Esophagus squamous epithelium (tissue), 4 donors: Measurements from ENCODE around the gene FAM78A.

Experiments
- CTCF ChIP-seq, 6 experiments: fragments of 450-650 bp in 4 of 6; fragments of 200-600 bp in 2 of 6; sonication (generic) in 2 of 6; IDR thresholded peaks; one replicate each; pipeline ENCODE4 v1.5.1; 2016 to 2019; ENCODE audit warnings: antibody characterized with exemption in 6 of 6, mild to moderate bottlenecking in 4 of 6, moderate library complexity in 4 of 6
- POLR2A ChIP-seq, 4 donors: fragments of 450-650 bp; IDR thresholded peaks; one replicate each; pipeline ENCODE4 v1.6.1; 2017; ENCODE audit warnings: antibody characterized with exemption in 4 of 4, mild to moderate bottlenecking in 4 of 4, moderate library complexity in 3 of 4

GRCh38 chr9:131246618-131247017 lies 29.7 kb downstream of the FAM78A start:
- TF ChIP-seq CTCF (IDR thresholded peaks at IDR 0.05) = no peak
- TF ChIP-seq POLR2A (IDR thresholded peaks at IDR 0.05) = no peak
